ENCODE data around the gene DIAPH3.

DNA sequence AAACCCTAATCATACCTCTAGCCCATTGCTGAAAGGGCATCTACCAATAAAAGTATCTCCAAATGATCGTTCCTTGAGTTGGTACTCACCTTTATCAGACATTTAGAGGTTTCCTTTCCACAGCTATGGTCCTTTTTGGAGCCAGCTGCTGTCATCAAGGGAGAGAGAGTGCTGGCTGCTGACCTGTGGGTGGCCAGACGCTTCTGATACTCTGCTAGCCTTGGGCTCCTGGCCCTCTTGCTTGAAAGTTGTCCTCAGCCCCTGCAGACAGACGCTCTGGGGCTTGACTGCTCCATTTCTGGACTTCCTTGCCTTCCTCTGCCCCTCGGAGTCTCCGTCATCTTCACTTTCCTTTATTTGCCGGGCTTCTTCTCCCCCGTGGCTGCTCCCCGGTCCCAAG is 499.1 kb downstream of the DIAPH3 start:
- TF ChIP-seq, protein P1, sequence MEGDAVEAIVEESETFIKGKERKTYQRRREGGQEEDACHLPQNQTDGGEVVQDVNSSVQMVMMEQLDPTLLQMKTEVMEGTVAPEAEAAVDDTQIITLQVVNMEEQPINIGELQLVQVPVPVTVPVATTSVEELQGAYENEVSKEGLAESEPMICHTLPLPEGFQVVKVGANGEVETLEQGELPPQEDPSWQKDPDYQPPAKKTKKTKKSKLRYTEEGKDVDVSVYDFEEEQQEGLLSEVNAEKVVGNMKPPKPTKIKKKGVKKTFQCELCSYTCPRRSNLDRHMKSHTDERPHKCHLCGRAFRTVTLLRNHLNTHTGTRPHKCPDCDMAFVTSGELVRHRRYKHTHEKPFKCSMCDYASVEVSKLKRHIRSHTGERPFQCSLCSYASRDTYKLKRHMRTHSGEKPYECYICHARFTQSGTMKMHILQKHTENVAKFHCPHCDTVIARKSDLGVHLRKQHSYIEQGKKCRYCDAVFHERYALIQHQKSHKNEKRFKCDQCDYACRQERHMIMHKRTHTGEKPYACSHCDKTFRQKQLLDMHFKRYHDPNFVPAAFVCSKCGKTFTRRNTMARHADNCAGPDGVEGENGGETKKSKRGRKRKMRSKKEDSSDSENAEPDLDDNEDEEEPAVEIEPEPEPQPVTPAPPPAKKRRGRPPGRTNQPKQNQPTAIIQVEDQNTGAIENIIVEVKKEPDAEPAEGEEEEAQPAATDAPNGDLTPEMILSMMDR (IDR thresholded peaks at IDR 0.05), result no peak
- no peak for TF ChIP-seq POLR2A (IDR thresholded peaks at IDR 0.05)
